ENCODE measurements around the gene PRSS57. TPM values are rescaled to one million over a fixed set of nuclear protein-coding genes. Genes with fewer than 3 reads are reported as not detected.
A peak's percentile ranks its signal among the peaks of the same experiment; 100 is the strongest.

Gene PRSS57
- total RNA-seq (2016; rRNA removed; fragmentation: Illumina TruSeq; extraction: Trizol) (not detected in 2 replicates), polyA plus RNA-seq (2011; rRNA removed) (0.12 and 0.20 TPM in 2 replicates), polyA minus RNA-seq (2011; rRNA and poly(A)+ RNA removed; ENCODE audit: low replicate concordance) (not detected in 2 replicates), Bru-seq, nascent RNA (percentile 12 among the genes with signal in this experiment), BruChase-seq, experiment 1, labeled RNA remaining after a 6-hour chase (not detected), BruChase-seq, experiment 2, labeled RNA remaining after a 2-hour chase (percentile 12 among the genes with signal in this experiment)
- not detected in 2 replicates for total RNA-seq (2016; cell fraction: cytosol; rRNA removed; fragmentation: Illumina TruSeq; extraction: Trizol; ENCODE audit: low read depth)
- not detected in 2 replicates for total RNA-seq (2016; cell fraction: insoluble cytoplasmic fraction; rRNA removed; fragmentation: Illumina TruSeq; extraction: Trizol)
- total RNA-seq (2016; cell fraction: membrane; rRNA removed; fragmentation: Illumina TruSeq; extraction: Trizol) = not detected in 2 replicates
- total RNA-seq (2016; cell fraction: nucleus; rRNA removed; fragmentation: Illumina TruSeq; extraction: Trizol) = not detected in 2 replicates
- polyA plus RNA-seq (2011; cell fraction: cytosol; rRNA removed) = 0.10 and 0.20 TPM in 2 replicates
- not detected in 2 replicates for polyA plus RNA-seq (2011; cell fraction: nucleus; rRNA removed)
- 0.13 and 0.16 TPM in 2 replicates for polyA plus RNA-seq (2012)
- not detected in 2 replicates for polyA plus RNA-seq (2016; cell fraction: cytosol; fragmentation: Illumina TruSeq; extraction: Trizol; ENCODE audit: low read depth)
- not detected in 2 replicates for polyA plus RNA-seq (2016; cell fraction: insoluble cytoplasmic fraction; fragmentation: Illumina TruSeq; extraction: Trizol; ENCODE audit: low read depth)
- not detected in 2 replicates for polyA plus RNA-seq (2016; cell fraction: membrane; fragmentation: Illumina TruSeq; extraction: Trizol; ENCODE audit: low read depth)
- polyA plus RNA-seq (2016; cell fraction: nucleus; fragmentation: Illumina TruSeq; extraction: Trizol; ENCODE audit: insufficient read depth, low read depth) = not detected in 2 replicates
- polyA minus RNA-seq (2011; cell fraction: cytosol; rRNA and poly(A)+ RNA removed) = not detected in 2 replicates
- not detected in 2 replicates for polyA minus RNA-seq (2011; cell fraction: nucleus; rRNA and poly(A)+ RNA removed)
- long read RNA-seq, experiment 1, partial matches to known transcripts = 0 of 1 reads
- long read RNA-seq, experiment 1, other reads (novel, unspliced or antisense) = 1 of 1 reads
- long read RNA-seq, experiment 2 = 0 reads

GRCh38 chr19:695352-695949 is at the start of gene PRSS57:
Gene PRSS57 (minus strand): TSS chr19:695452. CDS start chr19:695430, 22 bp downstream.
- Histone ChIP-seq H3K79me2 (ENCODE audit: insufficient read depth, low read length) (no peaks in the 10 kb centered on the region), H4K20me1 (ENCODE audit: insufficient read depth, low read length) (no peaks in the 10 kb centered on the region), H3K27ac (ENCODE audit: extremely low read length, insufficient read depth, low read length) (no peak within 1 kb of the TSS), H2AFZ (ENCODE audit: low read length) (no peak within 1 kb of the TSS), H3K9me3 (ENCODE audit: low read length) (no peaks in the 10 kb centered on the region), H3K36me3 (replicated peaks in 1 of 2; ENCODE audit: control insufficient read depth in 1 of 2, insufficient read depth in 2 of 2, low read length in 2 of 2) (no peaks in the 10 kb centered on the region), H3K4me3 (replicated peaks in 1 of 3; ENCODE audit: insufficient read depth in 1 of 3, low read depth in 2 of 3, low read length in 3 of 3) (no peak within 1 kb of the TSS), H3K4me1 (ENCODE audit: insufficient read depth, low read length) (peaks cover 6% of the 10 kb centered on the region; the same call in 1 of the 2 replicates), H3K9ac (ENCODE audit: insufficient read depth, low read depth, low read length) (no peak within 1 kb of the TSS), H3K4me2 (ENCODE audit: low read depth, low read length) (no peak within 1 kb of the TSS), H3K27me3 (ENCODE audit: control insufficient read depth in 1 of 2, insufficient read depth in 2 of 2, low read length in 2 of 2) (peaks cover 3 to 21% of the 10 kb centered on the region in 2 experiments; a peak in 3 of 5 replicates)
- FAIRE-seq = no peak
- 36% methylated on average over 5 of the region's 31 CpGs for WGBS (ENCODE audit: low lambda C conversion rate)
- peak; percentile 20; the same call in 2 of the 3 replicates for ATAC-seq
- no peak for DNase-seq (ENCODE audit: low spot score)
- BruUV-seq (replicated peaks) = no TSS peak
- CTCF ChIA-PET (ENCODE audit: low intra/inter-chr PET ratio, low total read pairs) = no interaction called here
- intact Hi-C loops (cut with micrococcal nuclease; ENCODE audit: unreplicated experiment) (no loop called here), in situ Hi-C loops (cut with HindIII; ENCODE audit: extremely low pct_ligation_motif_present, low pct_unique_long_range_greater_than_20kb) (no loop called here)
- POLR2A ChIA-PET = interaction anchor here (0.6 kb wide), 1 partner anchor 8 kb away, joined by 4 read pairs; no protein-coding TSS in a partner anchor
- TF ChIP-seq, protein P1, sequence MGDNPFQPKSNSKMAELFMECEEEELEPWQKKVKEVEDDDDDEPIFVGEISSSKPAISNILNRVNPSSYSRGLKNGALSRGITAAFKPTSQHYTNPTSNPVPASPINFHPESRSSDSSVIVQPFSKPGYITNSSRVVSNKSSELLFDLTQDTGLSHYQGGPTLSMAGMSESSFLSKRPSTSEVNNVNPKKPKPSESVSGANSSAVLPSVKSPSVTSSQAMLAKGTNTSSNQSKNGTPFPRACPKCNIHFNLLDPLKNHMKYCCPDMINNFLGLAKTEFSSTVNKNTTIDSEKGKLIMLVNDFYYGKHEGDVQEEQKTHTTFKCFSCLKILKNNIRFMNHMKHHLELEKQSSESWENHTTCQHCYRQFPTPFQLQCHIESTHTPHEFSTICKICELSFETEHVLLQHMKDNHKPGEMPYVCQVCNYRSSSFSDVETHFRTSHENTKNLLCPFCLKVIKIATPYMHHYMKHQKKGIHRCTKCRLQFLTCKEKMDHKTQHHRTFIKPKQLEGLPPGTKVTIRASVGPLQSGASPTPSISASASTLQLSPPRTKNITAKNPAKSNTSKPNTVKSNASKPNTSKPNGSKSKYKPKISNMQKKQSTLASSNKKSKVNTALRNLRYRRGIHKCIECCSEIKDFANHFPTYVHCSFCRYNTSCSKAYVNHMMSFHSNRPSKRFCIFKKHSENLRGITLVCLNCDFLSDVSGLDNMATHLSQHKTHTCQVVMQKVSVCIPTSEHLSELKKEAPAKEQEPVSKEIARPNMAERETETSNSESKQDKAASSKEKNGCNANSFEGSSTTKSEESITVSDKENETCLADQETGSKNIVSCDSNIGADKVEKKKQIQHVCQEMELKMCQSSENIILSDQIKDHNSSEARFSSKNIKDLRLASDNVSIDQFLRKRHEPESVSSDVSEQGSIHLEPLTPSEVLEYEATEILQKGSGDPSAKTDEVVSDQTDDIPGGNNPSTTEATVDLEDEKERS (CRISPR knock-in tag; IDR thresholded peaks at IDR 0.05) = no peak
- TF ChIP-seq, protein P2, sequence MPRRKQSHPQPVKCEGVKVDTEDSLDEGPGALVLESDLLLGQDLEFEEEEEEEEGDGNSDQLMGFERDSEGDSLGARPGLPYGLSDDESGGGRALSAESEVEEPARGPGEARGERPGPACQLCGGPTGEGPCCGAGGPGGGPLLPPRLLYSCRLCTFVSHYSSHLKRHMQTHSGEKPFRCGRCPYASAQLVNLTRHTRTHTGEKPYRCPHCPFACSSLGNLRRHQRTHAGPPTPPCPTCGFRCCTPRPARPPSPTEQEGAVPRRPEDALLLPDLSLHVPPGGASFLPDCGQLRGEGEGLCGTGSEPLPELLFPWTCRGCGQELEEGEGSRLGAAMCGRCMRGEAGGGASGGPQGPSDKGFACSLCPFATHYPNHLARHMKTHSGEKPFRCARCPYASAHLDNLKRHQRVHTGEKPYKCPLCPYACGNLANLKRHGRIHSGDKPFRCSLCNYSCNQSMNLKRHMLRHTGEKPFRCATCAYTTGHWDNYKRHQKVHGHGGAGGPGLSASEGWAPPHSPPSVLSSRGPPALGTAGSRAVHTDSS (CRISPR knock-in tag; conservative IDR thresholded peaks at IDR 0.05) = no peak
- TF ChIP-seq ZFP1 (CRISPR knock-in tag; IDR thresholded peaks at IDR 0.05) (no peak), ADNP (CRISPR knock-in tag; IDR thresholded peaks at IDR 0.05) (no peak), THAP11 (CRISPR knock-in tag; IDR thresholded peaks at IDR 0.05) (no peak), EHMT2 (IDR thresholded peaks at IDR 0.05; ENCODE audit: borderline replicate concordance, low read depth, low read length) (no peak)

Data from HepG2 (cell line).